NB4 (cell line): ENCODE results near the gene TPD52L1.

Source experiments
- TF ChIP-seq, protein P1 (sequence below): IDR thresholded peaks from one replicate; pipeline ENCODE4 v1.5.1; 2012; ENCODE audit warnings: low read depth, low read length
- TF ChIP-seq, protein P2 (sequence below): IDR thresholded peaks from 2 replicates; pipeline ENCODE4 v1.6.1; 2011; ENCODE audit warnings: low read depth, low read length

DNA sequence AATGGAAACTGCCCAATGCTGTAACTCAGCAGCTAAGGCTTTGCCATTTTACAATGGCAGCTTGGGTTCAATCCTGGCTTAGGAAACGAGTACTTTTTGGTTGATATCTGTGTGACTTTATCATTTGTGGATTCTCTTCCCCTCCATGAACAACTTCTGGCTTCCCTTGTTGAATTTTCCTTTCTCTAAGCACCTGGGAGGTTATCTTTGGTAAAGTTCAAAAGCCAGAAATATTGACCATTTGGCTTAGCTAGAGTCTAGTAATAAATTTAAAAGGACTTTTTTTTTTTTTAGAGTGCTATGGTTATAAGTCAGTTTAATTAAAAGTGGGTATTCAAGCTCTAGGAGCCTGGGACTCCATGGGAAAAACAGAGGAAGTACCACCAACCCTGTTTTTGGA lies 31.7 kb upstream of the TPD52L1 start:
- TF ChIP-seq, protein P1, sequence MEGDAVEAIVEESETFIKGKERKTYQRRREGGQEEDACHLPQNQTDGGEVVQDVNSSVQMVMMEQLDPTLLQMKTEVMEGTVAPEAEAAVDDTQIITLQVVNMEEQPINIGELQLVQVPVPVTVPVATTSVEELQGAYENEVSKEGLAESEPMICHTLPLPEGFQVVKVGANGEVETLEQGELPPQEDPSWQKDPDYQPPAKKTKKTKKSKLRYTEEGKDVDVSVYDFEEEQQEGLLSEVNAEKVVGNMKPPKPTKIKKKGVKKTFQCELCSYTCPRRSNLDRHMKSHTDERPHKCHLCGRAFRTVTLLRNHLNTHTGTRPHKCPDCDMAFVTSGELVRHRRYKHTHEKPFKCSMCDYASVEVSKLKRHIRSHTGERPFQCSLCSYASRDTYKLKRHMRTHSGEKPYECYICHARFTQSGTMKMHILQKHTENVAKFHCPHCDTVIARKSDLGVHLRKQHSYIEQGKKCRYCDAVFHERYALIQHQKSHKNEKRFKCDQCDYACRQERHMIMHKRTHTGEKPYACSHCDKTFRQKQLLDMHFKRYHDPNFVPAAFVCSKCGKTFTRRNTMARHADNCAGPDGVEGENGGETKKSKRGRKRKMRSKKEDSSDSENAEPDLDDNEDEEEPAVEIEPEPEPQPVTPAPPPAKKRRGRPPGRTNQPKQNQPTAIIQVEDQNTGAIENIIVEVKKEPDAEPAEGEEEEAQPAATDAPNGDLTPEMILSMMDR: no peak
- TF ChIP-seq, protein P2, sequence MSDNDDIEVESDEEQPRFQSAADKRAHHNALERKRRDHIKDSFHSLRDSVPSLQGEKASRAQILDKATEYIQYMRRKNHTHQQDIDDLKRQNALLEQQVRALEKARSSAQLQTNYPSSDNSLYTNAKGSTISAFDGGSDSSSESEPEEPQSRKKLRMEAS: no peak
